Liver (tissue), 9 donors: Measurements from ENCODE around the gene FASTK. TPM values are rescaled to one million over a fixed set of nuclear protein-coding genes. Genes with fewer than 3 reads are reported as not detected.

Experiments
- DNase-seq: peaks from one replicate; pipeline ENCODE4 v3.0.0-alpha.2; 2017; ENCODE audit warnings: low spot score
- H3K27ac ChIP-seq, 2 donors: one replicate each; pipeline ENCODE4 v1.7.0; 2013; ENCODE audit warnings: inconsistent platforms in 2 of 2, low read length in 2 of 2, control low read depth in 1 of 2, low read depth in 1 of 2, mild to moderate bottlenecking in 1 of 2
- H3K27me3 ChIP-seq, 4 donors: one replicate each; pipeline versions ENCODE4 v1.6.1 to v1.7.0; 2013; ENCODE audit warnings: low read length in 3 of 4, inconsistent platforms in 1 of 4, mild to moderate bottlenecking in 1 of 4, moderate library complexity in 1 of 4; ENCODE audit not compliant: control insufficient read depth in 4 of 4, insufficient read depth in 4 of 4
- H3K36me3 ChIP-seq, 4 donors: one replicate each; pipeline versions ENCODE4 v1.6.1 to v1.7.0; 2013; ENCODE audit warnings: low read length in 3 of 4, mild to moderate bottlenecking in 3 of 4, low read depth in 1 of 4, moderate library complexity in 1 of 4; ENCODE audit not compliant: control insufficient read depth in 4 of 4, insufficient read depth in 3 of 4
- H3K4me1 ChIP-seq, 4 donors: one replicate each; pipeline versions ENCODE4 v1.6.1 to v1.7.0; 2013; ENCODE audit warnings: low read length in 3 of 4, mild to moderate bottlenecking in 3 of 4, moderate library complexity in 1 of 4; ENCODE audit not compliant: control insufficient read depth in 4 of 4, insufficient read depth in 4 of 4
- H3K4me3 ChIP-seq, 3 donors: one replicate each; pipeline versions ENCODE4 v1.6.1 to v1.7.0; 2013; ENCODE audit warnings: low read length in 3 of 3, control low read depth in 1 of 3, low read depth in 1 of 3, mild to moderate bottlenecking in 1 of 3
- H3K9ac ChIP-seq, 2 donors: one replicate each; pipeline ENCODE4 v1.7.0; 2013; ENCODE audit warnings: low read length in 2 of 2, mild to moderate bottlenecking in 2 of 2, moderate library complexity in 2 of 2, control low read depth in 1 of 2, low read depth in 1 of 2
- H3K9me3 ChIP-seq, 4 donors: one replicate each; pipeline versions ENCODE4 v1.6.1 to v1.7.0; 2013; ENCODE audit warnings: low read length in 3 of 4; ENCODE audit not compliant: control insufficient read depth in 4 of 4
- EGR1 ChIP-seq, 2 donors: IDR thresholded peaks; 2 replicates each; pipeline ENCODE4 v1.6.1; 2016 to 2018; ENCODE audit warnings: antibody characterized with exemption in 2 of 2, low read depth in 2 of 2
- FOXA1 ChIP-seq: IDR thresholded peaks from 2 replicates; pipeline ENCODE4 v1.6.1; 2016; ENCODE audit warnings: antibody characterized with exemption
- GABPA ChIP-seq, 2 donors: IDR thresholded peaks in 1 of 2; conservative IDR thresholded peaks in 1 of 2; 2 replicates each; pipeline ENCODE4 v1.6.1; 2016; ENCODE audit warnings: antibody characterized with exemption in 2 of 2, mild to moderate bottlenecking in 1 of 2, moderate library complexity in 1 of 2
- HNF4A ChIP-seq, 2 donors: conservative IDR thresholded peaks; 2 replicates each; pipeline ENCODE4 v1.6.1; 2016; ENCODE audit warnings: antibody characterized with exemption in 2 of 2, mild to moderate bottlenecking in 2 of 2
- HNF4G ChIP-seq: IDR thresholded peaks from 2 replicates; pipeline ENCODE4 v1.6.1; 2016; ENCODE audit warnings: antibody characterized with exemption
- JUND ChIP-seq, 2 donors: IDR thresholded peaks; 2 replicates each; pipeline ENCODE4 v1.6.1; 2016; ENCODE audit warnings: antibody characterized with exemption in 2 of 2
- MAX ChIP-seq: IDR thresholded peaks from 2 replicates; pipeline ENCODE4 v1.6.1; 2016; ENCODE audit warnings: antibody characterized with exemption
- NR2F2 ChIP-seq: IDR thresholded peaks from 2 replicates; pipeline ENCODE4 v1.6.1; 2016; ENCODE audit warnings: antibody characterized with exemption
- RAD21 ChIP-seq, 2 donors: IDR thresholded peaks; 2 replicates each; pipeline ENCODE4 v1.6.1; 2016; ENCODE audit warnings: antibody characterized with exemption in 2 of 2, mild to moderate bottlenecking in 2 of 2
- REST ChIP-seq: IDR thresholded peaks from 2 replicates; pipeline ENCODE4 v1.6.1; 2016; ENCODE audit warnings: antibody characterized with exemption, mild to moderate bottlenecking
- RXRA ChIP-seq, 2 donors: IDR thresholded peaks; 2 replicates each; pipeline ENCODE4 v1.6.1; 2017 to 2018; ENCODE audit warnings: antibody characterized with exemption in 2 of 2, mild to moderate bottlenecking in 1 of 2
- SP1 ChIP-seq: IDR thresholded peaks from 2 replicates; pipeline ENCODE4 v1.6.1; 2018; ENCODE audit warnings: antibody characterized with exemption, mild to moderate bottlenecking
- TAF1 ChIP-seq: conservative IDR thresholded peaks from 2 replicates; pipeline ENCODE4 v1.6.1; 2016; ENCODE audit warnings: antibody characterized with exemption, mild to moderate bottlenecking
- YY1 ChIP-seq: IDR thresholded peaks from 2 replicates; pipeline ENCODE4 v1.6.1; 2016; ENCODE audit warnings: antibody characterized with exemption, mild to moderate bottlenecking
- ZBTB33 ChIP-seq: IDR thresholded peaks from 2 replicates; pipeline ENCODE4 v1.6.1; 2016; ENCODE audit warnings: antibody characterized with exemption
- WGBS: extraction: QIAGEN DNeasy Blood & Tissue Kit; methylation state at CpG from one replicate; pipeline ENCODE4 v1.1.7; 2013; 5-methylcytosine and 5-hydroxymethylcytosine counted together
- polyA plus RNA-seq, 2 donors: library from polyadenylated mRNA; stranded (reverse) in 1 of 2; unstranded in 1 of 2; fragments of 200-250 nt in 1 of 2; fragments of >200 nt in 1 of 2; fragmentation: Nextera tagmentation in 1 of 2; extraction: Ambion mirVana in 1 of 2; gene quantifications; one replicate each; pipeline versions ENCODE4 v1.2.1 to v1.2.3, GENCODE V29; 2013 to 2015
- total RNA-seq, 2 donors: library from RNA; depleted of rRNA; stranded (reverse); fragments of >200 nt; gene quantifications; one replicate each; pipeline ENCODE4 v1.2.3, GENCODE V29; 2014
- TF ChIP-seq, protein P1 (sequence below): fragments of 150-350 bp; IDR thresholded peaks from 2 replicates; pipeline ENCODE4 v1.5.1; 2017; ENCODE audit warnings: improper control_type of control experiment, low read depth, low read length; ENCODE audit not compliant: missing input control
- donor health status: healthy.
- donor health status: healthy.
- donor health status: healthy.
- donor health status: healthy.
- donor health status: healthy.

Gene FASTK
- total and polyA plus RNA-seq, 4 donors = 31.1 to 62.8 (median 43.7) TPM

- Histone ChIP-seq H3K4me3 (no peak overlapping the region), H3K27me3 (no peaks in the 10 kb centered on the region), H3K9ac (no peak overlapping the region), H3K9me3 (no peaks in the 10 kb centered on the region), H3K36me3 (peaks cover 0 to 12% (median 0%) of the 10 kb centered on the region in 4 donors), H3K4me1 (peaks cover 0 to 2% (median 0%) of the 10 kb centered on the region in 4 donors), H3K27ac (no peak overlapping the region)
- DNase-seq = no peak
- TF ChIP-seq JUND (IDR thresholded peaks at IDR 0.05) (no peak), HNF4A (conservative IDR thresholded peaks at IDR 0.05) (no peak), HNF4G (no peak), RXRA (IDR thresholded peaks at IDR 0.05) (no peak), FOXA1 (no peak), RAD21 (IDR thresholded peaks at IDR 0.05) (no peak), YY1 (no peak), NR2F2 (no peak), ZBTB33 (no peak), GABPA (IDR thresholded peaks at IDR 0.05 in 1 of 2, conservative IDR thresholded peaks at IDR 0.05 in 1 of 2) (no peak), TAF1 (no peak), EGR1 (IDR thresholded peaks at IDR 0.05; ENCODE audit: low read depth in 2 of 2) (no peak), MAX (no peak), REST (no peak), SP1 (no peak)
- TF ChIP-seq, protein P1, sequence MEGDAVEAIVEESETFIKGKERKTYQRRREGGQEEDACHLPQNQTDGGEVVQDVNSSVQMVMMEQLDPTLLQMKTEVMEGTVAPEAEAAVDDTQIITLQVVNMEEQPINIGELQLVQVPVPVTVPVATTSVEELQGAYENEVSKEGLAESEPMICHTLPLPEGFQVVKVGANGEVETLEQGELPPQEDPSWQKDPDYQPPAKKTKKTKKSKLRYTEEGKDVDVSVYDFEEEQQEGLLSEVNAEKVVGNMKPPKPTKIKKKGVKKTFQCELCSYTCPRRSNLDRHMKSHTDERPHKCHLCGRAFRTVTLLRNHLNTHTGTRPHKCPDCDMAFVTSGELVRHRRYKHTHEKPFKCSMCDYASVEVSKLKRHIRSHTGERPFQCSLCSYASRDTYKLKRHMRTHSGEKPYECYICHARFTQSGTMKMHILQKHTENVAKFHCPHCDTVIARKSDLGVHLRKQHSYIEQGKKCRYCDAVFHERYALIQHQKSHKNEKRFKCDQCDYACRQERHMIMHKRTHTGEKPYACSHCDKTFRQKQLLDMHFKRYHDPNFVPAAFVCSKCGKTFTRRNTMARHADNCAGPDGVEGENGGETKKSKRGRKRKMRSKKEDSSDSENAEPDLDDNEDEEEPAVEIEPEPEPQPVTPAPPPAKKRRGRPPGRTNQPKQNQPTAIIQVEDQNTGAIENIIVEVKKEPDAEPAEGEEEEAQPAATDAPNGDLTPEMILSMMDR = no peak
- 78% methylated on average over 14 of the region's 14 CpGs for WGBS
Measured at GRCh38 chr7:151046603-151047573, 33.7 kb downstream of the FASTK start.
